GM12864 (cell line): ENCODE measurements around the gene CDR2L.

Experiments
- DNase-seq: peaks from one replicate; pipeline ENCODE4 v3.0.0-alpha.2; 2011; ENCODE audit warnings: low read depth
- H3K4me3 ChIP-seq: 2 replicates; pipeline ENCODE4 v1.5.1; 2011; ENCODE audit warnings: mild to moderate bottlenecking, low read depth, low read length, control low read depth
- TF ChIP-seq, protein P1 (sequence below): IDR thresholded peaks from 2 replicates; pipeline ENCODE4 v1.5.1; 2011; ENCODE audit warnings: low read depth, mild to moderate bottlenecking, moderate library complexity, low read length, control low read depth, inconsistent platforms; ENCODE audit errors: missing control alignments

The CDR2L gene

GRCh38 chr17:74995847-74996246, 8.4 kb downstream of the CDR2L start:
- TF ChIP-seq, protein P1, sequence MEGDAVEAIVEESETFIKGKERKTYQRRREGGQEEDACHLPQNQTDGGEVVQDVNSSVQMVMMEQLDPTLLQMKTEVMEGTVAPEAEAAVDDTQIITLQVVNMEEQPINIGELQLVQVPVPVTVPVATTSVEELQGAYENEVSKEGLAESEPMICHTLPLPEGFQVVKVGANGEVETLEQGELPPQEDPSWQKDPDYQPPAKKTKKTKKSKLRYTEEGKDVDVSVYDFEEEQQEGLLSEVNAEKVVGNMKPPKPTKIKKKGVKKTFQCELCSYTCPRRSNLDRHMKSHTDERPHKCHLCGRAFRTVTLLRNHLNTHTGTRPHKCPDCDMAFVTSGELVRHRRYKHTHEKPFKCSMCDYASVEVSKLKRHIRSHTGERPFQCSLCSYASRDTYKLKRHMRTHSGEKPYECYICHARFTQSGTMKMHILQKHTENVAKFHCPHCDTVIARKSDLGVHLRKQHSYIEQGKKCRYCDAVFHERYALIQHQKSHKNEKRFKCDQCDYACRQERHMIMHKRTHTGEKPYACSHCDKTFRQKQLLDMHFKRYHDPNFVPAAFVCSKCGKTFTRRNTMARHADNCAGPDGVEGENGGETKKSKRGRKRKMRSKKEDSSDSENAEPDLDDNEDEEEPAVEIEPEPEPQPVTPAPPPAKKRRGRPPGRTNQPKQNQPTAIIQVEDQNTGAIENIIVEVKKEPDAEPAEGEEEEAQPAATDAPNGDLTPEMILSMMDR: no peak
- no peak for DNase-seq
- no peak overlapping the region for H3K4me3 ChIP-seq

GRCh38 chr17:74998783-74999182, 11.4 kb downstream of the CDR2L start:
- DNase-seq: no peak
- TF ChIP-seq, protein P1: no peak
- H3K4me3 ChIP-seq: no peak overlapping the region

GRCh38 chr17:74999523-74999922, 12.1 kb downstream of the CDR2L start:
- TF ChIP-seq, protein P1: no peak
- H3K4me3 ChIP-seq: no peak overlapping the region
- no peak for DNase-seq

DNA sequence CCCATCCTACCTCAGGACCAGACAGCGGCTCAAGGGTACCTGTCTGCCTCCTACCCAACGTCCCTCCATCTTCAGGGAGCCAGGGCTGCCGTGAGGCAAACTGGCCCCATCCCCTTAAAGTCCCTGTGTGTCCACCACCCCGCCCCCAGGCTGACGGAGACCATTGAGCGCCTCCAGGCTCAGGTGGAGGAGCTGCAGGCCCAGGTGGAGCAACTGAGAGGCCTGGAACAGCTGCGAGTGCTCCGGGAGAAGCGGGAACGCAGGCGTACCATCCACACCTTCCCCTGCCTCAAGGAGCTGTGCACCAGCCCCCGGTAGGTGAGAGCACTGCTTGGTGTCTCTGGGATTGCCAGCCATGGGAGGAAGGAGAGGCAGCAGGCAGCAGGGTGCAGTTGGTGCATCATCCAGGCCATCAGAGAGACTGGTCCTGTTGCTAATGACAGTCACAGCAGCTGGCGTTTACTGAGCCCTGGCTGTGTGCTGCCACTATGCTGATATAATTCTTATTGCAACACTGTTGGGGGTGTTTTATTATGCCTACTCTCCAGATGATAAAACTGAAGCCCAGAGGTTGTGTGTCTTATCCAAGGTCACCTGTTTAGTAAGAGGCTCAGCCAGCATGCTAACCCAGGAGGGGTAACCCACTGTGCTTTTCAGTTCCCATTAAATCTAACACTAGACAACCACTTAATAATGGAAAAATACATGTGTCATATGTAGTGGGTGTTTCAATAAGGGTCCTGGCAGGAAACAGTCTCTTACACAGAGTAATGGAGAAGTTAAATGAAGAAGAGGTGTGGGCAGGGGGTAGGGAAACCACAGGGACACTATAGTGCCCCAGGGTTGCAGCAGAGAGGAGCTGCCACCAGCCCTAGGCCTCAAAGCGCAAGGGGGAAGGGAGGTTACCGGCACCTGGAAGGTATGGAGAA, 14.7 kb downstream of the CDR2L start:
- no peak overlapping the region for H3K4me3 ChIP-seq
- TF ChIP-seq, protein P1: no peak
- DNase-seq: no peak

DNA sequence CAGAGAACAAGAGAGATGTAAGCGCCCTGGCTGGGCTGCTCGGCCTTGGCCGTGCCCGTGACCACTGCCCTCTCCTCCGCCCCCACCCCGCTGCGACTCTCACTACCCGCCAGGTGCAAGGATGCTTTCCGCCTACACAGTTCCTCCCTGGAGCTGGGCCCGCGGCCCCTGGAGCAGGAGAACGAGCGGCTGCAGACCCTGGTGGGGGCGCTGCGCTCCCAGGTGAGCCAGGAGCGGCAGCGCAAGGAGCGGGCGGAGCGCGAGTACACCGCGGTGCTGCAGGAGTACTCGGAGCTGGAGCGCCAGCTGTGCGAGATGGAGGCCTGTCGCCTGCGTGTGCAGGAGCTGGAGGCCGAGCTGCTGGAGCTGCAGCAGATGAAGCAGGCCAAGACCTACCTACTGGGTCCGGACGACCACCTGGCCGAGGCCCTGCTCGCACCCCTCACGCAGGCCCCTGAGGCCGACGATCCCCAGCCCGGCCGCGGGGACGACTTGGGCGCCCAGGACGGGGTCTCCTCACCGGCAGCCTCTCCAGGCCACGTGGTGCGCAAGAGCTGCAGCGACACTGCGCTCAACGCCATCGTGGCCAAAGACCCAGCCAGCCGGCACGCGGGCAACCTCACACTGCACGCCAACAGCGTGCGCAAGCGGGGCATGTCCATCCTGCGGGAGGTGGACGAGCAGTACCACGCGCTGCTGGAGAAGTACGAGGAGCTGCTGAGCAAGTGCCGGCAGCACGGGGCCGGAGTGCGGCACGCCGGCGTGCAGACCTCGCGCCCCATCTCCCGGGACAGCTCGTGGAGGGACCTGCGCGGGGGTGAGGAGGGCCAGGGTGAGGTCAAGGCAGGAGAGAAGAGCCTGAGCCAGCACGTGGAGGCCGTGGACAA, 15.9 kb downstream of the CDR2L start:
- TF ChIP-seq, protein P1: no peak
- no peak for DNase-seq
- H3K4me3 ChIP-seq: no peak overlapping the region

GRCh38 chr17:75003957-75004355, 16.5 kb downstream of the CDR2L start:
- DNase-seq: no peak
- TF ChIP-seq, protein P1: no peak
- H3K4me3 ChIP-seq: no peak overlapping the region
